H1 (cell line): ENCODE measurements around the gene SNX33. TPM values are rescaled to one million over a fixed set of nuclear protein-coding genes. Genes with fewer than 3 reads are reported as not detected.

ENCODE experiments used
- CTCF ChIA-PET: fragments of 300-600 bp; sonication (Branson Sonifier 250); formaldehyde crosslinking; loops from one replicate; lab custom pipeline; 2021; ENCODE audit not compliant: partially characterized antibody; lab: Charles Lee
- POLR2A ChIA-PET: fragments of 300-600 bp; sonication (Branson Sonifier 250); formaldehyde crosslinking; loops from one replicate; lab custom pipeline; 2021; ENCODE audit warnings: inconsistent platforms; ENCODE audit not compliant: partially characterized antibody; lab: Charles Lee
- DNase-seq, 2 experiments: peaks; one replicate each; pipeline versions ENCODE4 v3.0.0 to v3.0.0-alpha.2; 2010 to 2022; ENCODE audit warnings: low spot score in 2 of 2, low read depth in 1 of 2, mixed read lengths in 1 of 2
- FAIRE-seq: peaks from 2 replicates; lab custom pipeline; 2011; peaks lifted over from hg19 to GRCh38; lab: Jason Lieb, UNC
- H2AFZ ChIP-seq: 2 replicates; pipeline ENCODE4 v1.8.1; 2012; ENCODE audit warnings: low read length, inconsistent platforms
- H2AK5ac ChIP-seq: 2 replicates; pipeline ENCODE4 v1.6.1; 2013; ENCODE audit warnings: low read depth, low read length
- H2BK120ac ChIP-seq: replicated peaks from 2 replicates; pipeline ENCODE3; 2013; ENCODE audit warnings: low read depth, low read length, inconsistent platforms
- H2BK12ac ChIP-seq: 2 replicates; pipeline ENCODE4 v1.6.1; 2013; ENCODE audit warnings: low read depth, low read length
- H2BK15ac ChIP-seq: 2 replicates; pipeline ENCODE4 v1.6.1; 2013; ENCODE audit warnings: low read length
- H2BK20ac ChIP-seq: 2 replicates; pipeline ENCODE4 v1.6.1; 2013; ENCODE audit warnings: low read length
- H2BK5ac ChIP-seq: 2 replicates; pipeline ENCODE4 v1.6.1; 2013; ENCODE audit warnings: low read depth, low read length
- H3K14ac ChIP-seq: 2 replicates; pipeline ENCODE4 v1.6.1; 2013; ENCODE audit warnings: inconsistent platforms; ENCODE audit not compliant: insufficient read length
- H3K18ac ChIP-seq: 2 replicates; pipeline ENCODE4 v1.6.1; 2013; ENCODE audit warnings: low read length; ENCODE audit errors: extremely low read depth
- H3K23ac ChIP-seq: 2 replicates; pipeline ENCODE4 v1.6.1; 2013; ENCODE audit warnings: inconsistent platforms; ENCODE audit not compliant: insufficient read length
- H3K23me2 ChIP-seq: 2 replicates; pipeline ENCODE4 v1.6.1; 2013; ENCODE audit warnings: low read depth, low read length
- H3K27ac ChIP-seq: 2 replicates; pipeline ENCODE4 v1.6.1; 2011; ENCODE audit warnings: low read depth, low read length, inconsistent platforms
- H3K27me3 ChIP-seq, 4 experiments: replicated peaks in 1 of 4; 1 replicate in 1 of 4; 2 replicates in 3 of 4; pipeline versions ENCODE4 v1.6.1 to v1.8.1; 2011 to 2013; ENCODE audit warnings: low read length in 3 of 4, mild to moderate bottlenecking in 3 of 4, inconsistent platforms in 2 of 4, mixed read lengths in 2 of 4, moderate library complexity in 1 of 4; ENCODE audit not compliant: control insufficient read depth in 3 of 4, insufficient read depth in 3 of 4; ENCODE audit errors: extremely low read depth in 1 of 4
- H3K36me3 ChIP-seq, 4 experiments: 2 replicates each; pipeline versions ENCODE4 v1.6.1 to v1.8.1; 2011 to 2013; ENCODE audit warnings: mild to moderate bottlenecking in 4 of 4, low read length in 3 of 4, moderate library complexity in 2 of 4, control low read depth in 1 of 4, inconsistent platforms in 1 of 4; ENCODE audit not compliant: insufficient read depth in 4 of 4, control insufficient read depth in 2 of 4
- H3K4ac ChIP-seq: replicated peaks from 2 replicates; pipeline ENCODE3; 2013; ENCODE audit warnings: low read length, low read depth, mixed read lengths, inconsistent platforms; ENCODE audit not compliant: insufficient read length
- H3K4me1 ChIP-seq, 4 experiments: replicated peaks in 1 of 4; 1 replicate in 1 of 4; 2 replicates in 3 of 4; pipeline versions ENCODE4 v1.6.1 to v1.8.1; 2011 to 2013; ENCODE audit warnings: low read length in 3 of 4, inconsistent platforms in 2 of 4, mixed read lengths in 1 of 4; ENCODE audit not compliant: insufficient read depth in 4 of 4, control insufficient read depth in 3 of 4
- H3K4me2 ChIP-seq, 2 experiments: 2 replicates each; pipeline versions ENCODE4 v1.6.1 to v1.8.1; 2011 to 2013; ENCODE audit warnings: low read depth in 2 of 2, low read length in 2 of 2, control low read depth in 1 of 2, inconsistent platforms in 1 of 2, mild to moderate bottlenecking in 1 of 2; ENCODE audit not compliant: insufficient read depth in 1 of 2
- H3K4me3 ChIP-seq, 4 experiments: fragments of 200-600, 300-600 bp in 1 of 4; sonication (generic), shearing (Covaris generic), sonication (Bioruptor Twin) in 1 of 4; 2 replicates each; pipeline versions ENCODE4 v1.5.1 to v1.8.1; 2011 to 2016; ENCODE audit warnings: low read length in 4 of 4, low read depth in 3 of 4, control low read depth in 2 of 4, inconsistent platforms in 2 of 4, mild to moderate bottlenecking in 2 of 4, mixed read lengths in 1 of 4, moderate library complexity in 1 of 4; ENCODE audit not compliant: insufficient read depth in 2 of 4; ENCODE audit errors: extremely low read depth in 1 of 4
- H3K56ac ChIP-seq: replicated peaks from 2 replicates; pipeline ENCODE3; 2013; ENCODE audit warnings: low read depth, mild to moderate bottlenecking, mixed read lengths, low read length, inconsistent platforms; ENCODE audit not compliant: insufficient read length
- H3K79me1 ChIP-seq: 2 replicates; pipeline ENCODE4 v1.6.1; 2013; ENCODE audit warnings: low read depth, low read length, control low read depth
- H3K79me2 ChIP-seq, 2 experiments: 2 replicates each; pipeline versions ENCODE4 v1.6.1 to v1.8.1; 2012 to 2013; ENCODE audit warnings: low read length in 2 of 2, mild to moderate bottlenecking in 2 of 2, inconsistent platforms in 1 of 2; ENCODE audit not compliant: insufficient read depth in 2 of 2, control insufficient read depth in 1 of 2
- H3K9ac ChIP-seq, 4 experiments: replicated peaks in 1 of 4; 1 replicate in 1 of 4; 2 replicates in 3 of 4; pipeline versions ENCODE4 v1.6.1 to v1.8.1; 2011 to 2013; ENCODE audit warnings: low read depth in 3 of 4, low read length in 3 of 4, control low read depth in 2 of 4, mild to moderate bottlenecking in 2 of 4, moderate library complexity in 2 of 4, inconsistent platforms in 1 of 4; ENCODE audit errors: extremely low read depth in 1 of 4
- H3K9me3 ChIP-seq, 2 experiments: 2 replicates each; pipeline versions ENCODE4 v1.6.1 to v1.8.1; 2012 to 2013; ENCODE audit warnings: mild to moderate bottlenecking in 2 of 2, moderate library complexity in 2 of 2, control low read depth in 1 of 2, inconsistent platforms in 1 of 2, low read depth in 1 of 2, low read length in 1 of 2, mixed read lengths in 1 of 2; ENCODE audit not compliant: insufficient read depth in 2 of 2
- H4K20me1 ChIP-seq, 2 experiments: replicated peaks in 1 of 2; 2 replicates each; pipeline versions ENCODE3 to v1.8.1; 2011 to 2013; ENCODE audit warnings: inconsistent platforms in 2 of 2, low read length in 2 of 2, mild to moderate bottlenecking in 1 of 2; ENCODE audit not compliant: insufficient read depth in 2 of 2, control insufficient read depth in 1 of 2
- H4K5ac ChIP-seq: 2 replicates; pipeline ENCODE4 v1.6.1; 2013; ENCODE audit warnings: low read length, low read depth, mixed read lengths, inconsistent platforms; ENCODE audit not compliant: insufficient read length
- H4K8ac ChIP-seq: 2 replicates; pipeline ENCODE4 v1.8.0; 2013; ENCODE audit warnings: mild to moderate bottlenecking, moderate library complexity, low read length, inconsistent platforms; ENCODE audit not compliant: insufficient read depth; ENCODE audit errors: extremely low read depth
- H4K91ac ChIP-seq: replicated peaks from 2 replicates; pipeline ENCODE3; 2013; ENCODE audit warnings: low read length, mixed read lengths, inconsistent platforms; ENCODE audit not compliant: insufficient read length
- KDM5A ChIP-seq: fragments of 200-600 bp; IDR thresholded peaks from 2 replicates; pipeline ENCODE4 v1.7.1; 2012; ENCODE audit warnings: mild to moderate bottlenecking, low read length, inconsistent platforms, mixed read lengths
- MAFK ChIP-seq: IDR thresholded peaks from 2 replicates; pipeline ENCODE4 v1.6.1; 2012; ENCODE audit warnings: low read depth, mild to moderate bottlenecking, improper control_type of control experiment, low read length
- PHF8 ChIP-seq: fragments of 200-600 bp; sonication (generic); conservative IDR thresholded peaks from 2 replicates; pipeline ENCODE4 v1.7.1; 2012; ENCODE audit warnings: low read depth, mild to moderate bottlenecking, inconsistent platforms, low read length, moderate library complexity
- SIRT6 ChIP-seq: IDR thresholded peaks from one replicate; pipeline ENCODE4 v1.7.1; 2012; ENCODE audit warnings: low read length, inconsistent platforms
- WGBS, 2 experiments: shearing (Covaris generic) in 1 of 2; methylation state at CpG; one replicate each; pipeline versions ENCODE4 v1.1.6 to v1.1.7; 2013 to 2015; ENCODE audit warnings: low lambda C conversion rate in 2 of 2, mixed read lengths in 2 of 2, inconsistent platforms in 1 of 2, low coverage in 1 of 2, missing lambda C conversion rate in 1 of 2; ENCODE audit not compliant: insufficient replicate concordance in 2 of 2, insufficient coverage in 1 of 2, insufficient read length in 1 of 2; ENCODE audit errors: extremely low coverage in 1 of 2, missing lambda C conversion rate in 1 of 2; 5-methylcytosine and 5-hydroxymethylcytosine counted together
- polyA plus RNA-seq, 7 experiments: library from polyadenylated mRNA; depleted of rRNA in 3 of 7; stranded (reverse) in 5 of 7; unstranded in 2 of 7; fragments of >200 nt in 5 of 7; fragments of 200-250 nt in 2 of 7; gene quantifications; 1 replicate in 5 of 7; 2 replicates in 1 of 7; 4 replicates in 1 of 7; pipeline versions ENCODE4 v1.2.1 to v1.2.3, GENCODE V29; 2011 to 2013; ENCODE audit warnings: missing spikeins in 2 of 7, mixed read lengths in 2 of 7
- total RNA-seq: library from RNA; stranded (reverse); fragmentation: NEBNext Ultra II Directional; extraction: Animal tissue kit (Norgen Biotek cat#: 25700); gene quantifications from 2 replicates; pipeline ENCODE4 v1.2.1, GENCODE V29; 2021

The SNX33 gene
- total and polyA plus RNA-seq, 2 of the 8 experiments (the other 6 are each of a cell fraction or from before 2014, with no cell fraction given) = 14.3 to 22.9 TPM

DNA sequence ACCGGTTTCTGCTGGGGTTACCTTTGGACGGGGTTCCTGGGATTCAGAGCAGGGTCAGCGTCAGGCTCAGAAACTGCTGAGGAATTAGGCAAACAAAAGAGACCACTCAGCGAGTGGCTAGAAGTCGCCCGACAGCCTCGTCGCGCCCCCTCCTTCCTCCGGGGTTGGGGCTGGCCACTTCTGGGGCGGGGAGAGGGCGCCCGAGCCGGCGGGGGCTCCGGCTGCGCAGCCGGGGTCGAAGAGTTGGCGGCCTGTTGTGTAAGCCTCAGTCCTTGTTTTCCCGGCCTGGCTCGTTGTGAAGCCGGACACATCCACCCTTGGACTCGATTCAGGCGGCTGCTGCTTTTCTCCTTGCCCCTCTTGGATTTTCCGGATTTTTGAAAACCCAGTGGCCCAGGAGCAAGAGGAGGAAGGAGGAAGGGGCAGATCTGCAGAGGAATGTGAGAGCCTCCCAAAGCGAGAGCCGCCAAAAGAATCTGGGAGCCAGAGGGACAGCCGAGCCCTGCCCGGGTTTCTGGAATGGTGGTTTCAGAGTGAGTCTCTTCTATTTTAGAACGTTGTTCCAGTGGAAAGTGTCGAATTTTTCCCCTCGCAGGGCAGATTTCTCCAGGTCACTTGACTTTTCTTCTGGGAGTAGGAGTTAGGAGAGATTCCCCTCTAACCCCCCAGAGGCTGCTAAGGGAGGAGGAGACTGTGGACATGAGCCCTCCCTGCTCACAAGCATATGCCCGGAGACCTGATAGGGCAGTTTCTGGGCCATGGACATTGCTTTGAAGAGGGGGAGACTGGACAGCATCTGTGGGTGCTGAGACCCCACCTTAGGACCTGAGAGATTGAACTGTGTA is 666 bp downstream of the SNX33 start:
- FAIRE-seq (no peak), DNase-seq (no peak)
- Histone ChIP-seq H3K27me3 (peaks cover 0 to 14% (median 10%) of the 10 kb centered on the region in 4 experiments; a peak in 6 of 7 replicates), H2BK5ac (peak overlapping the region; percentile 98), H3K9ac (peak overlapping the region; percentile 74 to 90 (median 78)), H3K4me3 (peak overlapping the region; percentile 63 to 90 (median 72)), H3K18ac (peak overlapping the region; percentile 81; the same call in 1 of the 2 replicates), H2AFZ (peak overlapping the region; percentile 52; the same call in 1 of the 2 replicates), H4K91ac (peak overlapping the region; percentile 88), H3K23ac (no peak overlapping the region), H3K23me2 (peaks cover 10% of the 10 kb centered on the region; the same call in 1 of the 2 replicates), H2BK120ac (no peak overlapping the region), H3K56ac (peak overlapping the region; percentile 94), H3K4me2 (peak overlapping the region; percentile 93 to 100), H3K9me3 (no peaks in the 10 kb centered on the region), H3K4me1 (peaks cover 9 to 32% (median 18%) of the 10 kb centered on the region in 4 experiments), H3K14ac (no peak overlapping the region), H4K8ac (peak overlapping the region; percentile 98; the same call in 1 of the 2 replicates), H3K79me2 (peaks cover 0 to 48% of the 10 kb centered on the region in 2 experiments; a peak in 3 of 4 replicates), H3K27ac (peak overlapping the region; percentile 82), H3K79me1 (peaks cover 10% of the 10 kb centered on the region), H4K20me1 (peaks cover 1 to 15% of the 10 kb centered on the region in 2 experiments), H2BK20ac (peak overlapping the region; percentile 90; the same call in 1 of the 2 replicates), H3K4ac (peak overlapping the region; percentile 62), H4K5ac (peak overlapping the region; percentile 98), H2AK5ac (0 out of 2 replicates have a peak overlapping the region, but pooled peaks have one; percentile 11), H2BK12ac (peak overlapping the region; percentile 81), H2BK15ac (peak overlapping the region; percentile 90; the same call in 1 of the 2 replicates), H3K36me3 (peaks cover 0 to 14% (median 0%) of the 10 kb centered on the region in 4 experiments; a peak in 3 of 8 replicates)
- ChIA-PET CTCF (interaction anchor here (0.6 to 2.8 kb wide), 14 partner anchors 12 to 197 kb away, joined by 3 to 13 read pairs (median 4); partner anchors contain the start of gene SIN3A), POLR2A (interaction anchor here (0.5 to 5.5 kb wide), 16 partner anchors 10 to 454 kb away, joined by 3 to 41 read pairs (median 4); partner anchors contain the start of genes IMP3, MAN2C1, PTPN9 and SIN3A)
- WGBS, 2 experiments = 3% methylated on average over 33 of the region's 34 CpGs; no CpG with 5 or more reads in 1 of the 2 experiments
- TF ChIP-seq KDM5A = no peak
- no peak for TF ChIP-seq MAFK
- TF ChIP-seq PHF8 = peak; percentile 35
- no peak for TF ChIP-seq SIRT6
